Retina (tissue), 1 donor: ENCODE results near the gene ATG3.
"Not testable (repeated sequence)": the region's sequence is repeated elsewhere in the genome, so short reads cannot be mapped to it uniquely, and the experiment has no call there.

ENCODE experiments used
- DNase-seq: peaks from one replicate; pipeline ENCODE4 v3.0.0-alpha.2; 2016

The ATG3 gene

GRCh38 chr3:112560721-112561483 is 860 bp downstream of the ATG3 start:
- peak; percentile 88 for DNase-seq

- no peak for DNase-seq
Measured at GRCh38 chr3:112560307-112560706, 1.5 kb downstream of the ATG3 start.

- no peak for DNase-seq
Measured at GRCh38 chr3:112557976-112558375, 3.8 kb downstream of the ATG3 start.

- DNase-seq: no peak
Measured at GRCh38 chr3:112555535-112556170, 6.1 kb downstream of the ATG3 start.

GRCh38 chr3:112550859-112551258 is 10.9 kb downstream of the ATG3 start:
- DNase-seq: no peak

GRCh38 chr3:112546216-112546759 is 15.5 kb downstream of the ATG3 start:
- no peak for DNase-seq

GRCh38 chr3:112539825-112540650 is 21.7 kb downstream of the ATG3 start:
- DNase-seq: no peak

GRCh38 chr3:112531358-112531781 is 30.4 kb downstream of the ATG3 start:
- no peak for DNase-seq

GRCh38 chr3:112530573-112530972 is 31.2 kb downstream of the ATG3 start:
- no peak for DNase-seq

GRCh38 chr3:112524127-112524526 is 37.6 kb downstream of the ATG3 start:
- DNase-seq: not testable (repeated sequence)

GRCh38 chr3:112519424-112520001 is 42.2 kb downstream of the ATG3 start:
- DNase-seq: peak; percentile 13

- DNase-seq: not testable (repeated sequence)
Measured at GRCh38 chr3:112518970-112519369, 42.8 kb downstream of the ATG3 start.

- no peak for DNase-seq
Measured at GRCh38 chr3:112514527-112515128, 47.1 kb downstream of the ATG3 start.

GRCh38 chr3:112512320-112512719 is 49.4 kb downstream of the ATG3 start:
- no peak for DNase-seq

GRCh38 chr3:112508860-112509259 is 52.9 kb downstream of the ATG3 start:
- DNase-seq: no peak

GRCh38 chr3:112508261-112508660 is 53.5 kb downstream of the ATG3 start:
- DNase-seq: no peak

- DNase-seq: no peak
Measured at GRCh38 chr3:112505907-112506306, 55.9 kb downstream of the ATG3 start.

GRCh38 chr3:112504123-112504522 is 57.6 kb downstream of the ATG3 start:
- DNase-seq: no peak

- no peak for DNase-seq
Measured at GRCh38 chr3:112503304-112503972, 58.3 kb downstream of the ATG3 start.

- DNase-seq: no peak
Measured at GRCh38 chr3:112500621-112501020, 61.1 kb downstream of the ATG3 start.

GRCh38 chr3:112498914-112499711 is 62.6 kb downstream of the ATG3 start, which contains the start of gene BTLA:
BTLA (minus strand) TSS chr3:112499472; CDS start chr3:112499358, 114 bp downstream.
- no peak for DNase-seq
